Middle frontal gyrus (tissue), 1 donor: ENCODE measurements around the gene UBE2F.
"Not testable (repeated sequence)": the region's sequence is repeated elsewhere in the genome, so short reads cannot be mapped to it uniquely, and the experiment has no call there.

Source experiments
- DNase-seq: peaks from one replicate; pipeline ENCODE4 v3.0.0-alpha.2; 2015; ENCODE audit warnings: low spot score; ENCODE audit errors: extremely low spot score

The UBE2F gene

GRCh38 chr2:238045575-238045974 is 78.8 kb downstream of the UBE2F start:
- DNase-seq, result no peak

DNA sequence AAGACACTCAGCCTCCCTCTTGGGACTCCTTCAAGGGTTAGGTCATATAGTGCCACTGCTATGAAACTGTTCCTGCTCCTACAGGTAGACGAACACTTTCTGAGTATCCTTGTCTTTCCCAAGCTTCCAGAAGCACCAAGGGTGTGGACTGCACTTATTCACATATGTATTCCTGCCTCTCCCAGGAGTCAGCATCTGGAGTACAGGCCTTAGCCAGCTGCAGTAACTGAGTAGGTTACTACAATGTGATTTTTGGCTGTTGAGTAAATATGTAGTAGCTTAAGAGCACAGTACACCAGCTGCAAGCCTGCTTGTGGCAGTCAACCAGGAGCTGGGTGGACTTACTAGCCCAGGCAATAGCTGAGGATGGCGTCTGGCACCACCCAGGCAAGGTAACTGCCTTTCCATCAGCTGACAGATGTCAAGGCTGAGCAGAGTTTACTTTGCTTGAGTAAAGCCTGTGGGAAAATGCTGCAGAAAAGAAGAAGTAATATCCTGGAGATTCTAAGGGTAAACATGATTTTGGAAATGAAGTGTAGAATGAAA is 80.0 kb downstream of the UBE2F start:
- DNase-seq, result no peak

GRCh38 chr2:238053191-238053776 is 86.5 kb downstream of the UBE2F start:
- no peak for DNase-seq

GRCh38 chr2:238055841-238056240 is 89.0 kb downstream of the UBE2F start:
- DNase-seq, result no peak

GRCh38 chr2:238057696-238058575 is 91.1 kb downstream of the UBE2F start:
- not testable (repeated sequence) for DNase-seq

- DNase-seq, result no peak
These were observed 92.7 kb downstream of the UBE2F start for GRCh38 chr2:238059505-238059904.

DNA sequence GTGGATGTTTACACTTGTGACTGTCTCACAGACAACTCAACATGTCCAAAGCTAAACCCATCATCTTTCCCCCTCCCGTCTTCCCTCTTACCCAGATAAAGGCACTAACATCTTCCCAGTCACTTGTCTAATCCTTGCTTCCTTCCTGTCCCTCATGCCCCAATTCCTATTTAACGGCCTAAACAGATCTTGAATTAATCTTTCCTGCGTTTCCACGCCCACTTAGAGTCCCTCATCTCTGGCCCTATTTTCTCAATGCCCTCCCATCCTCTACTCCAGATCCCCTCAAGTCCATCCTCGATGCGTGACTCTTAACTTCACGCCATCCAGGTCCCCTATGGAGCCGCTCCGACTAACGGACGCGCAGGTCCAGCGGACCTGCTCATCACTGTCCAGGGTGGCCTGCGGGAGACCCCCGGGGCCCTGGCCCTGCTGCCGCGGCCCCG is 93.3 kb downstream of the UBE2F start:
- no peak for DNase-seq

- DNase-seq, result peak; percentile 97
These were observed 93.9 kb downstream of the UBE2F start, which contains the start of gene SCLY for GRCh38 chr2:238060542-238061314. TSS of gene SCLY (plus strand) at chr2:238061001. CDS start at chr2:238061055, 54 bp downstream.

- DNase-seq, result no peak
These were observed 94.7 kb downstream of the UBE2F start for GRCh38 chr2:238061315-238062202.

- DNase-seq, result no peak
These were observed 96.8 kb downstream of the UBE2F start for GRCh38 chr2:238063414-238064189.

DNA sequence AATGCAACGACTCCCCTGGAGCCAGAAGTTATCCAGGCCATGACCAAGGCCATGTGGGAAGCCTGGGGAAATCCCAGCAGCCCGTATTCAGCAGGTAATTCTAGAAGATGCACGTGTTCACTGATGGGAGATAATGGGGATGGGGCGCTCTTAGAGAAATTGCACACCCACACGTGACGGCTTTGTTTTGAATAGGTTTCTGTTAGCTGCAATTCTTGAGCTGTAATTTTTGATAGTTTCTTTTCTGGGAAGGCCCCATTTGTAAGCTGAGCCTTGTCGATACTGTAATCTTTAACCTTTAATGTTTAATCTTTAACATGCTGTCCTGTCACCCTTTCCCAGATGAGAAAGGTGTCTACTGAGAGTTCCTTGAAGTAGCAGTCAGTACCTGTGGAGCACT is 97.6 kb downstream of the UBE2F start:
- no peak for DNase-seq

- DNase-seq, result no peak
These were observed 98.4 kb downstream of the UBE2F start for GRCh38 chr2:238065071-238065846.

DNA sequence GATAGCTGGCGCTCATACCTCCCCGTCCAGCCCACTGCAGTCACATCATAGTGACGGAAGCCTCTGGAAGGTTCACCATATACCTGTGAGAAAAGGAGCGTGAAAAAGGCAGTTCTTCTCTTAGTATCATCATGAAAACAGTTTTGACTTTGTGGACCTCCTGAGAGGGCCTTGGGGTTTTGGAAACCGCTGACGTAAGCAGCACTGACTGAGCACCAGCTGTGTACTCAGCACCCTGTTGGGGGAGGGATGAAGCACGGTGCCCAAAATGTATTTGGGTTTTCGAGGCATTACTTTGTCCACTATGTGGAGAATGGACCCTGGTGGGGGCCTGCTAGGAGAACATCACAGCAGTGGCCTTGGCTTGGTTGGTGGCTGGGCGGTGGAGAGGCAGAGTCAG is 99.4 kb downstream of the UBE2F start:
- no peak for DNase-seq

- DNase-seq, result not testable (repeated sequence)
These were observed 99.9 kb downstream of the UBE2F start for GRCh38 chr2:238066718-238067117.

GRCh38 chr2:238067939-238068338 is 101.1 kb downstream of the UBE2F start:
- DNase-seq, result no peak

DNA sequence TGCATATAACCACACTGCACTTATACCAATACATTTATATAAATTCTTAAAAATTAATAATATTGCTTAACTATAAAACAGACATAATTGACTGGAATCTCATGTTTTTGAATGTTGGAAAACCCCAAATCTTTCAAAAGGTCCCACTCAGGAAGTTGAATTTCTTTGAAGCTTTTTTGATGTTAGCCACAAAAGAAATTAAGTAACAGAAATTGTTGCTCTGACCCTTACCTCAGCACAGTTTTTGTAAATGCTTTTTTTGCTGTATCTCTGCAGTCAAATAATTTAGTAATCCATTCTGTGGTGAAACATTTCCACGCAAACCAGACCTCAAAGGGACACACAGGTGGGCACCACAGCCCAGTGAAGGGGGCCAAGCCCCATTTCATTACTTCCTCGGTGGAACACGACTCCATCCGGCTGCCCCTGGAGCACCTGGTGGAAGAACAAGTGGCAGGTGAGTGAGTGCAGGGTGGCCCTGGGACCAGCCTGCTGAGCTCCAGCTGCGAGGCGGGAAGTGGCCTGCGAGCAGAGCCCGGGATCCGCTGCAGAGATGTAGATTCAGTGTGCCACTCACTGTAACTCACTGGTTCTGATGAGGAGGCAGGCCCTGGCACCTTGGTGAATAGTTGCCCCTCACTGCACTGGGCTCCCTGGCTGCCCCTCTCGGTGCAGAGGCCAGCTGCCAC is 102.4 kb downstream of the UBE2F start:
- DNase-seq, result no peak

- DNase-seq, result no peak
These were observed 103.1 kb downstream of the UBE2F start for GRCh38 chr2:238069877-238070276.

GRCh38 chr2:238075397-238075796 is 108.6 kb downstream of the UBE2F start:
- no peak for DNase-seq
